B cell (primary cell): ENCODE measurements around the gene CACNA1D.

ENCODE experiments used
- EZH2 ChIP-seq: IDR thresholded peaks from 2 replicates; pipeline ENCODE4 v1.6.1; 2012; ENCODE audit warnings: borderline replicate concordance, low read depth, mild to moderate bottlenecking, moderate library complexity, low read length; ENCODE audit not compliant: insufficient read depth, poor library complexity, severe bottlenecking
- TF ChIP-seq, protein P1 (sequence below): fragments of 200-600 bp; IDR thresholded peaks from one replicate; pipeline ENCODE4 v1.8.0; 2022; ENCODE audit warnings: antibody characterized with exemption, mild to moderate bottlenecking

DNA sequence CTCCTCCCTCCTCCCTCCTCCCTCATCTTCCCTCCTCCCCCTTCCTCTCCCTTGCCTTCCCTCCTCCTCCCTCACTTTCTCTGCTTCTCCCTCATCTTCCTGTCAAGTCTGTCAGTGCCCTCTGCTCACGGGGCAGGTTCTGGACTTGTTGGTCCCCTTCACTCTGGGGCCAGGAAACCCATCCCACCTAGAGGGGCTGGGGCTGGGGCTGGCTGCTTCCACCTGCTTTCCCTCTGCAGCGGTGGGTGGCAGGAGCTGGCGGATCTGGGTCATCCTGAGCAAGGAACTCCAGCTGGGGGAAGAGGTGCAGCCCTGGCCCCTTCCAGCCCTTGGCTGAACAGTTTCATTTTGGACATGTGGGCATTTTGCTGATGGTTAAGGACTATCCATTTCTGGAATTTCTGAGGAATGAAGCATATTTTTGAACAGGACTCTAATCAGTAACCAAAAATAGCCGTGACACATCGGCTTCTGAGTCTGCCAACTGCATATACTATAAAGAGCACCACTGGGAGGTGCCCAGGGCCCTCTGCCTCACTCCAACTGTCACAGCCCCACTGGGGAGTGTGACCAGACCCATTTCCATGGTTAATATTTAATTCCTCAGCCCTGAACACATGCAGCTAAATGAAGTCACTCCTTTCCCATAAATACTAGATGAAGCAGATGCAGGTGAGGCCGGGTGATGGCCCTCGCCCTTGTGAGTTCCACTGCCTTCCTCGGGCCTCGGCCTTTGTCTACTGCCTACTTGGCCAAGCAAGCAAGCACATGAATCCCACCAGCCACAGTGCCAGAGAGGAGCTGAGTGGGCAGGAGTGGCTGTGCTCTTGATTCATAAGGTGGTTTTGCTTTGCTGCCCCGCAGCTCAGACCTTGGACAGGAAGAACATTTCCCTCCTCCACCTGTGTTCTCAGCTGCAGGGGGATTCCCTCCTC, 312.0 kb downstream of the CACNA1D start:
- TF ChIP-seq, protein P1, sequence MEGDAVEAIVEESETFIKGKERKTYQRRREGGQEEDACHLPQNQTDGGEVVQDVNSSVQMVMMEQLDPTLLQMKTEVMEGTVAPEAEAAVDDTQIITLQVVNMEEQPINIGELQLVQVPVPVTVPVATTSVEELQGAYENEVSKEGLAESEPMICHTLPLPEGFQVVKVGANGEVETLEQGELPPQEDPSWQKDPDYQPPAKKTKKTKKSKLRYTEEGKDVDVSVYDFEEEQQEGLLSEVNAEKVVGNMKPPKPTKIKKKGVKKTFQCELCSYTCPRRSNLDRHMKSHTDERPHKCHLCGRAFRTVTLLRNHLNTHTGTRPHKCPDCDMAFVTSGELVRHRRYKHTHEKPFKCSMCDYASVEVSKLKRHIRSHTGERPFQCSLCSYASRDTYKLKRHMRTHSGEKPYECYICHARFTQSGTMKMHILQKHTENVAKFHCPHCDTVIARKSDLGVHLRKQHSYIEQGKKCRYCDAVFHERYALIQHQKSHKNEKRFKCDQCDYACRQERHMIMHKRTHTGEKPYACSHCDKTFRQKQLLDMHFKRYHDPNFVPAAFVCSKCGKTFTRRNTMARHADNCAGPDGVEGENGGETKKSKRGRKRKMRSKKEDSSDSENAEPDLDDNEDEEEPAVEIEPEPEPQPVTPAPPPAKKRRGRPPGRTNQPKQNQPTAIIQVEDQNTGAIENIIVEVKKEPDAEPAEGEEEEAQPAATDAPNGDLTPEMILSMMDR = no peak
- no peak for TF ChIP-seq EZH2
